Ramos (cell line): ENCODE data around the gene RPS2.

ENCODE experiments used
- in situ Hi-C: fragments of 300-500 bp; cut with MboI; formaldehyde crosslinking; loops from one replicate; pipeline ENCODE4 v1.14.3; 2022; ENCODE audit warnings: low sequenced_read_pairs; ENCODE audit not compliant: unreplicated experiment

Gene RPS2

DNA sequence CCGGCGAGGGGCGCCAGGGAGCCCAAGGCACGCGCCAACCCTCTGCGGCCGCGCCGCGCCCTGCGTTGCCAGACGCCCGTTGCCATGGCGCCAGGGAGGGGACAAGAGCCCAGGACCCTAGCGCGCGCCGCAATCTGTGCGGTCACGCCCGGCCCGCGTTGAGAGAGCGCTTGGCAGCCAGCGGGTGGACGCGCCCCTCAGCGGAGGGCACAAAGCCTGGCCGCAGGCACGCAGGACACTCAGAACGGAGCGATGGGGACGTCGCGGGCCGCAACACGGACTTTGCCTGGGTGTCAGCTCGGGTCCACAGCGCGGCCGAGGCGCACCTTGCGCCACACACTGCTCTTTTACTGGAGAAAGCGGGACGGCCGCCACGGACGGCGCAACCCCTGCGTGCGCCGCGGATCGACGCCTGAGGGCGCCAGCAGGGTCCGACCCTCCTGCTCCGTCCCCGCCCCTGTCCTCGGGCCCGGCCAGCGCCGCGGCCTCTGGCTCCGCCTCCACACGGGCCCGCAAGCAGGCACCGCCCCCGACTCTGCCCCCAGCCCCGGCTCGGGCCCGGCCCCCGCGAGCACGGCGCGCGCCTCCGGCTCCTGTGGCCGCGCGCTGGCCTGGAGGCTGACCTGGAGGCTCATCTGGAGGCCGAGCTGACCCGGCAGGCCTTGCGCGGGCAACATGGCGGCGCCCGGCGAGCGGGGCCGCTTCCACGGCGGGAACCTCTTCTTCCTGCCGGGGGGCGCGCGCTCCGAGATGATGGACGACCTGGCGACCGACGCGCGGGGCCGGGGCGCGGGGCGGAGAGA, 19.1 kb upstream of the RPS2 start, which contains the start of gene GFER:
TSS of gene GFER (plus strand) at position 650 of the 803 bp plus-strand sequence. CDS start at position 676, 26 bp downstream.
- in situ Hi-C loops, result no loop called here

DNA sequence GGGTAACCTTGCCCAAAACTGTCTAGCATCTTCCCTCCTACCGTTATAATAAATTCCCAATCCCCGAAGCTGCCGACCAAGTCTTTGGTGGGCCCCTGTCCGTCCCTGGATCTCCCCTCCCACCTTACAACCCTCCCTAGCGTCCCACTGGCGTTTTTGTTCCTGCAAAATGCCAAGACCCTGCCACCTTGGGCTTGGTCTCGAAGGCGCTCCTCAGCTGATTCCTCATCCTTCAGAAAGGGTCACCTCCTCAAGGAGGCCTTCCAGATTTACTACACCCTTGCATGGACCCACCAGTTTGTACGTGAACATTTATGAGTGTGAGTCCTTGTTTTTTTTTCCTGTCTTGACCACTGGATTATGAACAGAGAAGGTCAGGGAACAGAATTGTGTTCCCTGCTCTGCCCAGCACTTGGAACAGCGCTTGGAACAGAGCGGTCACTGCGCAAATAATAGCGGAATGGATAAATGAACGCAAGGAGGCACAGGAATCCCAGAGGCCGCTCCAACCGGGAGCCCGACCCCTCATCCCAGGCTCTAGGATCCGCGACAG, 18.4 kb upstream of the RPS2 start:
- in situ Hi-C loops, result no loop called here

DNA sequence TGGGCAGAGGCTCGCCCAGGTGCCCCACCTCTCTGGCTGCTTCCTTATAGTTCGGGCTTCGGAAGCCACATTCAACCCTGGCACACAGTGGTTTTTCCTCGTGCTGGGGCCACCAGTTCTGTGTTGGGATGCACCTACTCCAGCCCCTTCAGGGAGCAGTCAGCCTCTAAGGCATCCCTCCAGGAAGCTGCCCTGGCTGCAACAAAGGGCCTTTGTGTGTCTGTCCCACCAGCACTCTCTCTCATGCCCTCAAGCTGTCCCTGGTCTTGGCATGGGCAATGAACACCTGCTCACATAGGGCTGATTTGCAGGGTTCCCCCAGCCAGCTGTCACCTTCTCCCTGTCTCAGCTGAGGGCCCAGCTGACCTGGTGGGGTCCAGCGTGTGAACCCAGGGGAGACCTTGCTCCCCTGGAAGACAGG, 17.4 kb upstream of the RPS2 start:
- in situ Hi-C loops, result no loop called here

GRCh38 chr16:1981398-1981836, 16.8 kb upstream of the RPS2 start, which contains the start of gene NOXO1:
Gene NOXO1 (minus strand): TSS chr16:1981469. CDS start chr16:1981179, 290 bp downstream.
- in situ Hi-C loops, result no loop called here

- in situ Hi-C loops, result no loop called here
These were observed 16.1 kb upstream of the RPS2 start for GRCh38 chr16:1980770-1981087.

DNA sequence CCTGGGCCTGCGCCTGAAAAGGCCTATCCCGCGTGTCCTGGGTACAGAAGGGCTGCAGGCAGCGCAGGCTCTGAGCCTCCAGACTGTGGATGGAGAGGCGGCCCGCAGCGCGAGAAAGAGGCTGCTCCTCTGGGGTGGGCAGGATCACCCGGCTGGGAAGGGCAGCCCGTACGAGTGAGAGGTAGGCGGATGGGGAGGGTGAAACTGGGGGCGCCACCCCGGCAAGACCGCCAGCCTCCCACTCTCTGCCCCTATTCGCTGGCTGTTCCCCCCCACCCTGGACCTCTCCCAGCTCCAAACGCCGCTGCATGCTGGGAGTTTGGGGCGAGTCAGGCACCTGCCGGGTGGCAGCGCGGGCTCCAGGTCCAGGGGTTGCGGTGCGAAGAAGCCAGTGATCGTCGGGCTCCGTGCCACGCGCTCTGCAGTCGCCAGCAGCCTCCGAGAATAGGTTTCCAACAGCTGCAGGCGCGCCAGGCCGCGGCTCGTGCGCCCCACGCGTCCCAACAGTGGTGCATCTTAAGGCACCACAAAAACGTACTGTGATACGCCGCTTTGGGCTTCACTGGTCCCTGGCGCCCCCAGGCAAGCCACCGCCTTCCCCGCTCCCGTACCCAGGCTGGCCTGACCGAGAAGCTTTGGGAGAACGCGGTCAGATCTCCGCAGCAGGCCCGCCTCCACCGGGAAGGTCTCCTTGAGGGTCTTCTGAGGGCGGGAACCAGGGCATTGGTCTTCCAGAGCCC, 15.6 kb upstream of the RPS2 start:
- in situ Hi-C loops, result no loop called here

DNA sequence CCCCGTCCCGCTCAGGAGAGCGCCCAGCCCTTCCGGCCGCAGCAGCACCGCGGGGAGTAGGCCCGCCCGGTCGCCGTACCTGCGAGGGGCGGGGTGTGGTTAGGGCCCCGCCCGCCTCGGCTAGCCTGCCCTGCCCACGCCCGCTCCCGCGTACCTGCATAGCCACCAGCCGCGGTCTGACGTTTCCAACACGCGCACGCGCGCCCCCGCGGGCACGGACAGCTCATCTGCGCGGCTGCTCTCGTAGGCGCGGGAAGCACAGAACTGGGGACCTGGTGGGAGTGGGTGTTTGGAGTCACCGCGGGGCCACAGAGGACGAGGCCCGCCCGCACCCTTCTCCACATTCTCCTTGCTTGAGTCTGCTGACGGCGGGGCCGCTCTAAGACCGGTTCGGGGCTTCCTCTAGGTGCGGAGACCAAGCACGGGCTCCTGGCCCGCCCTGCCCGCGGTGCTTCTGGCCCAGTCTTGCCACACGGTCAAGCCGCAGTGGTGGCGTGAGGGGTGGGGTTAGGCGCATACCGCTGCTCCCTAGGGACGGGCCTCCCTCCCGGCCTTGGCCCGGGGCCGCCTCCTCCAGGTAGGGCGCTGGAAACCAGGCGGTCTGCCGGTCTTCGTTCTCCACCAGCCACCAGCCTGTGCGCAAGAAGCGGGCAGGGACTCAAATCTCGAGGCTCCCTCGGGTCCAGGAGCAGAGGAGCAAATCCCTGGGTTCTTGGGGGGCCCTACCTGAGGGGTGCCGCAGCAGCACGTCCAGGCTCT, 14.8 kb upstream of the RPS2 start:
- in situ Hi-C loops, result no loop called here

DNA sequence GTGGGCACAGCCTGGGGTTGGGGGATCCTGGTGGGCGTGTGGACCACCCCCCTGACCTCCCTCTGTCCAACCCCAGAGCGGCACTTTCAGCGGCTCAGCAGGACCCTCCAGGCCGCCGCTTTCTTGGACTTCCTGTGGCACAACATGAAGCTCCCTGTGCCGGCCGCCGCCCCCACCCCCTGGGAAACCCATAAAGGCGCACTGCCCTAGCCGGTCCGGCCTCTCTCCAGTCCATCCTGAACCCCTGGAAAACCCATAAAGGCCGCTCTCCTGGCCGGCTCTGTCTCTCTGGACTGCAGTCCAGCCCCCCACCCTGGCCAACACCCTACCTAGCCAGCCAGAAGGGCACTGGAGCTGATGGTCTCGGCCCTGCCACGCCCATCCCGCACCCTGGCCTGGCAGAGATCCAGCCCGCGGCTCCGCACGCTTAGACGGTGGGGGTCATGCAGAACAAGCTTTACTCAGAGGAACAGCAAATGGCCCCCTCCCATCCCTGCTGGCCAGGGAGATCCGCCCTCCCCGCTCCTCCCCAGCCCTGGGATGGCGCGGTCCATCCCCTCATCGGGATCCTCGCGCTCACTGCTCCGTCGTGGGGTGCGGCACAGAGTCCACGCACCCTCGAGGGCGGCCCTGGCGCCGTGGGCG, 14.0 kb upstream of the RPS2 start:
- in situ Hi-C loops, result no loop called here

DNA sequence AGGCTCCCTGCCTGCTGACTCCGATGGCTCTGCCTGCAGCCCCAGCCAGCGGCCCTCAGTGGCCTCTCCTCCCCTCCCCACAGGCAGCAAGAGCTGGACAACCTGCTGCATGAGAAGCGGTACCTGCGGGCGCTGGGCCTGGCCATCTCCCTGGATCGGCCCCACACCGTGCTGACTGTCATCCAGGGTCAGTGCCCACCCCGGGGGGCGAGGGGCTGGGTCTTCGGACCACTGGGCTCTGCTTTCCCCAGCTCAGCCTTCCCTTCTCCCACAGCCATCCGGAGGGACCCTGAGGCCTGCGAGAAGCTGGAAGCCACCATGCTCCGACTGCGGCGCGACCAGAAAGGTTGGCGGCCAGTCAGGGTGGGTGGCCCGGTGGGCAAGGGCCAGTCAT, 13.2 kb upstream of the RPS2 start:
- in situ Hi-C loops, result no loop called here

- in situ Hi-C loops, result no loop called here
These were observed 12.6 kb upstream of the RPS2 start for GRCh38 chr16:1976951-1977874.

DNA sequence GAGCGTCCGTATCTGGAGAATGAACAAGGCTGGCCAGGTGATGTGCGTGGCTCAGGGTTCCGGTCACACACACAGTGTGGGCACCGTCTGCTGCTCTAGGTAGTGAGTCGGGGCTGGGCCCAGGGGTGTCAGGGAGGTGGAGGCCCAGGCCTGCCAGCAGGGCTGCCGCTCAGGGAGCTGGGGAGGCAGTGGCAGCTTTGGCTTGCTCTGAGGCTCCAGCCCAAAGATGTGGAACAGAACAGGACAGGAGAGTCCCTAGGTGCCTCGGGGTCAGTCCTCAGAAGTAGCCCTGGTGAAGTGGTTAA, 11.5 kb upstream of the RPS2 start:
- in situ Hi-C loops, result no loop called here

DNA sequence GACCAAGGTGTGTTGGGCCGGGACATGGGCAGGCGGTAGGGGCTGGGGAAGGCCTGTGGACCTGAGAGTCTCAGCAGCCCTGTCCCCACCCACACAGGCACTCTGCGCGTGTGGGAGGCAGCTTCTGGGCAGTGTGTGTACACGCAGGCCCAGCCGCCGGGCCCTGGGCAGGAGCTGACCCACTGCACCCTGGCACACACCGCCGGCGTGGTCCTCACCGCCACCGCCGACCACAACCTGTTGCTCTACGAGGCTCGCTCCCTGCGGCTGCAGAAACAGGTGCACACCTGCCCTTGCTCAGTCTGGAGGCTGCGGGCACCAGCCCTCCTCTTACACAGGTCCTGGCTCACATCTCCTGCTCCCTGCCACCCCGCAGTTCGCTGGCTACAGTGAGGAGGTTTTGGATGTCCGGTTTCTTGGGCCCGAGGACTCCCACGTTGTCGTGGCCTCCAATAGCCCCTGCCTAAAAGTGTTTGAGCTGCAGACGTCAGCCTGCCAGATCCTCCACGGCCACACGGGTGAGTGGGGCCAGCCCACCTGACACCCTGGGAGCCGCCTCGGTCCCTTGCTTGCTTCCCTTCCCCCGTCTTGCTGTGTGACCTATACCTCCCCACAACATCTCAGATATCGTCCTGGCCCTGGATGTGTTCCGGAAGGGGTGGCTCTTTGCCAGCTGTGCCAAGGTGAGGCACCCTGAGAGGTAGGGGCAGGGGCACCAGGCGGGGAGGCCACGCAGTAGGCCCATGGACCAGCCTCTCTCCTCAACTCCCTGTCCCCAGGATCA, 11.0 kb upstream of the RPS2 start:
- in situ Hi-C loops, result no loop called here

- in situ Hi-C loops, result no loop called here
These were observed 9.8 kb upstream of the RPS2 start for GRCh38 chr16:1974157-1975070.

GRCh38 chr16:1973461-1974156, 9.0 kb upstream of the RPS2 start:
- in situ Hi-C loops, result no loop called here

- in situ Hi-C loops, result no loop called here
These were observed 7.9 kb upstream of the RPS2 start for GRCh38 chr16:1972490-1972877.

DNA sequence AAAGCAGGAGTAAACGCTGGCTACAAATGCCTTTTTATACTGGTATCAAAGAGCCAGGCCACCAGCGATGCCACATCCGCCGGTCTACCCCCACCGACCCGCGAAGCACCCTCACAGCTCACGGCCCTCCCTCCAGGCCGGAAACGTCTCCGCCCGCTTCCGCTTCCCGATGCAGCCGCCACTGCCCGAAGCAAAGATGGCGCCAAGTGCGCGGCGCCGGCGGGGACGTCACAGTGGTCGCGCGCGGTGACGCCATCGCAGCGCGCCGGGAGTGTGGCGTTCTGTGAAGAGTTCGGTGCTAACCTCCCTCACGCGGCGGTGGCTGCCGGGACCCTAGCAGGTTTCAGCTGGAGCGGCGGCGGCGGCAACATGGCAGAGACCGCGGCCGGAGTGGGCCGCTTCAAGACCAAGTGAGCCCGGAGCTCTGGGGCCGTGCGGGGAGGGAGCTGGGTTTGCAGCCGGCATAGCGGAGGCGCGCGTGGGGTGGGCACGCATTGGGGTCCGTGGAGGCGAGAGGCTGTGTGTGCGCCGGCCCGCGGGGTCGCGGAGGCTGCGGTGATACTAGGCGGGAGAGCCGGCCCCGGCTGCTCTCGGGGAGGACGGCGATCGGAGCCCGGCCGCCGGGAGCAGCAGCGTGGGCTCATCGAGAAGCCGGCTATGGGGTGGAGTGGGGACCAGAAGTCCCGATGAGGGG, 7.3 kb upstream of the RPS2 start, which contains the start of gene TBL3:
TSS of gene TBL3 (plus strand) at position 258 of the 694 bp plus-strand sequence. CDS start at position 370, 112 bp downstream.
- in situ Hi-C loops, result no loop called here
